A172 (cell line): ENCODE measurements around the gene PIK3C3. TPM values are rescaled to one million over a fixed set of nuclear protein-coding genes. Genes with fewer than 3 reads are reported as not detected.

Source experiments
- DNase-seq: peaks from one replicate; pipeline ENCODE4 v3.0.0-alpha.2; 2015; ENCODE audit warnings: low spot score
- total RNA-seq: library from RNA; depleted of rRNA; stranded (reverse); fragments of >200 nt; shearing (Covaris generic); gene quantifications from 2 replicates; pipeline ENCODE4 v1.2.3, GENCODE V29; 2014; rRNA removed

Gene PIK3C3
- total RNA-seq = 42.6 and 43.5 TPM in 2 replicates

GRCh38 chr18:41954827-41955613, at the start of gene PIK3C3:
PIK3C3 (plus strand) TSS chr18:41955234; CDS start chr18:41955292, 58 bp downstream.
- peak; percentile 93 for DNase-seq

GRCh38 chr18:41905786-41906527, 49.1 kb upstream of the PIK3C3 start:
- no peak for DNase-seq

GRCh38 chr18:41906528-41907146, 48.4 kb upstream of the PIK3C3 start:
- DNase-seq = peak; percentile 63

- no peak for DNase-seq
Measured at GRCh38 chr18:41917181-41917580, 37.9 kb upstream of the PIK3C3 start.

GRCh38 chr18:41921770-41922169, 33.3 kb upstream of the PIK3C3 start:
- DNase-seq = no peak

GRCh38 chr18:41922176-41922575, 32.9 kb upstream of the PIK3C3 start:
- no peak for DNase-seq

- no peak for DNase-seq
Measured at GRCh38 chr18:41922841-41923240, 32.2 kb upstream of the PIK3C3 start.

GRCh38 chr18:41923446-41923845, 31.6 kb upstream of the PIK3C3 start:
- no peak for DNase-seq

GRCh38 chr18:41928581-41928980, 26.5 kb upstream of the PIK3C3 start:
- no peak for DNase-seq

GRCh38 chr18:41932899-41933298, 22.1 kb upstream of the PIK3C3 start:
- DNase-seq = no peak

- no peak for DNase-seq
Measured at GRCh38 chr18:41933778-41934177, 21.3 kb upstream of the PIK3C3 start.

- peak; percentile 20 for DNase-seq
Measured at GRCh38 chr18:41936471-41937134, 18.4 kb upstream of the PIK3C3 start.

- DNase-seq = peak; percentile 95
Measured at GRCh38 chr18:41938445-41938844, 16.6 kb upstream of the PIK3C3 start.

- peak; percentile 21 for DNase-seq
Measured at GRCh38 chr18:41939326-41939725, 15.7 kb upstream of the PIK3C3 start.

- peak; percentile 96 for DNase-seq
Measured at GRCh38 chr18:41940506-41941215, 14.4 kb upstream of the PIK3C3 start.

GRCh38 chr18:41942254-41942653, 12.8 kb upstream of the PIK3C3 start:
- DNase-seq = no peak

GRCh38 chr18:41948544-41949110, 6.4 kb upstream of the PIK3C3 start:
- no peak for DNase-seq

- DNase-seq = no peak
Measured at GRCh38 chr18:41949206-41949920, 5.7 kb upstream of the PIK3C3 start.

- peak; percentile 18 for DNase-seq
Measured at GRCh38 chr18:41955688-41956087, 654 bp downstream of the PIK3C3 start.

GRCh38 chr18:41959045-41959444, 4.0 kb downstream of the PIK3C3 start:
- no peak for DNase-seq
